Endothelial cell of umbilical vein (primary cell): Measurements from ENCODE around the gene PIF1. TPM values are rescaled to one million over a fixed set of nuclear protein-coding genes. Genes with fewer than 3 reads are reported as not detected.

Source experiments
- BruUV-seq: library from RNA; stranded (reverse); fragments of 400-500 nt; replicated peaks from 2 replicates; lab custom pipeline; 2021; lab: Mats Ljungman, UMichigan
- CTCF ChIA-PET: fragments of 300-600, 350-600 bp; sonication (Branson Sonifier 250); formaldehyde crosslinking; loops from one replicate; lab custom pipeline; 2021; ENCODE audit warnings: antibody characterized with exemption, inconsistent platforms; lab: Charles Lee
- POLR2A ChIA-PET: fragments of 300-600, 350-600 bp; sonication (Branson Sonifier 250); formaldehyde crosslinking; loops from one replicate; lab custom pipeline; 2021; ENCODE audit warnings: antibody characterized with exemption, inconsistent platforms; lab: Charles Lee
- DNase-seq: peaks from one replicate; pipeline ENCODE4 v3.0.0-alpha.2; 2011; ENCODE audit warnings: low read depth, low spot score
- FAIRE-seq: peaks from 2 replicates; lab custom pipeline; 2011; peaks lifted over from hg19 to GRCh38; lab: Jason Lieb, UNC
- H2AFZ ChIP-seq: 2 replicates; pipeline ENCODE4 v1.6.0; 2012; ENCODE audit warnings: low read depth, low read length, control low read depth, inconsistent platforms
- H3K27ac ChIP-seq: 2 replicates; pipeline ENCODE4 v1.5.1; 2011; ENCODE audit warnings: low read depth, mild to moderate bottlenecking, control low read depth, low read length, moderate library complexity; ENCODE audit not compliant: insufficient read depth
- H3K27me3 ChIP-seq, 2 experiments: 2 replicates each; pipeline versions ENCODE4 v1.6.0 to v1.6.1; 2011; ENCODE audit warnings: low read length in 2 of 2, mixed read lengths in 1 of 2; ENCODE audit not compliant: control insufficient read depth in 2 of 2, insufficient read depth in 2 of 2
- H3K36me3 ChIP-seq, 2 experiments: 2 replicates in 1 of 2; 3 replicates in 1 of 2; pipeline ENCODE4 v1.5.1; 2011; ENCODE audit warnings: low read length in 2 of 2, mild to moderate bottlenecking in 1 of 2, moderate library complexity in 1 of 2; ENCODE audit not compliant: control insufficient read depth in 2 of 2, insufficient read depth in 2 of 2; ENCODE audit errors: extremely low read depth in 1 of 2
- H3K4me1 ChIP-seq: 3 replicates; pipeline ENCODE4 v1.5.1; 2011; ENCODE audit warnings: mild to moderate bottlenecking, low read length; ENCODE audit not compliant: control insufficient read depth, insufficient read depth; ENCODE audit errors: extremely low read depth
- H3K4me2 ChIP-seq: 2 replicates; pipeline ENCODE4 v1.6.1; 2011; ENCODE audit warnings: low read length, control low read depth, mixed read lengths; ENCODE audit not compliant: insufficient read depth
- H3K4me3 ChIP-seq, 3 experiments: fragments of 200-600 bp in 1 of 3; sonication (generic), shearing (Covaris generic) in 1 of 3; replicated peaks in 1 of 3; 2 replicates each; pipeline ENCODE4 v1.5.1; 2011 to 2016; ENCODE audit warnings: control low read depth in 3 of 3, low read length in 3 of 3, mild to moderate bottlenecking in 2 of 3, inconsistent platforms in 1 of 3, low read depth in 1 of 3, moderate library complexity in 1 of 3; ENCODE audit not compliant: insufficient read depth in 1 of 3
- H3K79me2 ChIP-seq: 2 replicates; pipeline ENCODE4 v1.6.0; 2012; ENCODE audit warnings: low read length, inconsistent platforms; ENCODE audit not compliant: control insufficient read depth, insufficient read depth
- H3K9ac ChIP-seq: replicated peaks from 2 replicates; pipeline ENCODE3; 2011; ENCODE audit warnings: low read length, control low read depth; ENCODE audit not compliant: insufficient read depth; ENCODE audit errors: extremely low read depth
- H3K9me1 ChIP-seq: replicated peaks from 3 replicates; pipeline ENCODE4 v1.6.0; 2011; ENCODE audit warnings: mild to moderate bottlenecking, low read length; ENCODE audit not compliant: control insufficient read depth, insufficient read depth; ENCODE audit errors: extremely low read depth
- H3K9me3 ChIP-seq: replicated peaks from 2 replicates; pipeline ENCODE4 v1.5.1; 2012; ENCODE audit warnings: low read length, inconsistent platforms; ENCODE audit not compliant: control insufficient read depth, insufficient read depth
- H4K20me1 ChIP-seq: replicated peaks from 2 replicates; pipeline ENCODE3; 2011; ENCODE audit warnings: mild to moderate bottlenecking, low read length; ENCODE audit not compliant: control insufficient read depth, insufficient read depth; ENCODE audit errors: extremely low read depth
- CTCF ChIP-seq, 2 donors: IDR thresholded peaks; 1 replicate in 1 of 2; 2 replicates in 1 of 2; pipeline ENCODE4 v1.5.1; 2011; ENCODE audit warnings: low read length in 2 of 2, mild to moderate bottlenecking in 2 of 2, moderate library complexity in 2 of 2, control low read depth in 1 of 2, inconsistent platforms in 1 of 2, low read depth in 1 of 2; ENCODE audit not compliant: insufficient read depth in 1 of 2; ENCODE audit errors: extremely low read depth in 1 of 2
- FOS ChIP-seq: IDR thresholded peaks from 2 replicates; pipeline ENCODE4 v1.6.1; 2011; ENCODE audit warnings: mild to moderate bottlenecking, low read length, moderate library complexity, borderline replicate concordance; ENCODE audit not compliant: insufficient read depth
- GATA2 ChIP-seq: IDR thresholded peaks from 2 replicates; pipeline ENCODE4 v1.7.0; 2011; ENCODE audit warnings: low read depth, mild to moderate bottlenecking, moderate library complexity, mixed read lengths, low read length; ENCODE audit not compliant: insufficient read length, insufficient read depth
- JUN ChIP-seq: IDR thresholded peaks from 2 replicates; pipeline ENCODE4 v1.6.1; 2011; ENCODE audit warnings: borderline replicate concordance, low read depth; ENCODE audit not compliant: insufficient read length, insufficient read depth
- MYC ChIP-seq: IDR thresholded peaks from one replicate; pipeline ENCODE4 v1.6.1; 2011; ENCODE audit warnings: mild to moderate bottlenecking, low read depth, low read length
- POLR2A ChIP-seq: IDR thresholded peaks from 2 replicates; pipeline ENCODE4 v1.6.1; 2012; ENCODE audit warnings: low read depth, mild to moderate bottlenecking, control low read depth, low read length
- POLR2AphosphoS5 ChIP-seq: IDR thresholded peaks from 2 replicates; pipeline ENCODE4 v1.6.1; 2012; ENCODE audit warnings: low read depth, mild to moderate bottlenecking, control low read depth, low read length, moderate library complexity; ENCODE audit not compliant: insufficient read depth
- dilution Hi-C: fragments of 300-500 bp; cut with MboI; formaldehyde crosslinking; loops from one replicate; pipeline ENCODE4 v1.15.0; 2019; ENCODE audit warnings: low sequenced_read_pairs; ENCODE audit not compliant: extremely low pct_ligation_motif_present
- intact Hi-C: fragments of 100-400 bp; cut with micrococcal nuclease; formaldehyde crosslinking; loops from one replicate; pipeline ENCODE4 v1.10.0; 2022
- polyA plus RNA-seq, 4 experiments: library from polyadenylated mRNA; depleted of rRNA in 3 of 4; stranded (reverse) in 3 of 4; unstranded in 1 of 4; fragments of >200 nt; gene quantifications; 2 replicates each; pipeline versions ENCODE4 v1.2.1 to v1.2.3, GENCODE V29; 2011 to 2012; ENCODE audit warnings: missing spikeins in 1 of 4
- total RNA-seq: library from RNA; stranded (reverse); gene quantifications from 2 replicates; pipeline ENCODE4 v1.2.3, GENCODE V29; 2021

The PIF1 gene
- total and polyA plus RNA-seq, 2 donors (not counting 3 experiments of a cell fraction or from before 2014, with no cell fraction given), result 18.6 to 52.7 TPM

GRCh38 chr15:64810497-64811326 lies 14.7 kb downstream of the PIF1 start:
- Histone ChIP-seq H3K9me3 (no peaks in the 10 kb centered on the region), H3K36me3 (no peaks in the 10 kb centered on the region), H4K20me1 (no peaks in the 10 kb centered on the region), H2AFZ (no peak overlapping the region), H3K4me1 (no peaks in the 10 kb centered on the region), H3K79me2 (no peaks in the 10 kb centered on the region), H3K4me3 (no peak overlapping the region), H3K27ac (no peak overlapping the region), H3K4me2 (no peak overlapping the region), H3K9ac (no peak overlapping the region), H3K9me1 (no peaks in the 10 kb centered on the region), H3K27me3 (peaks cover 0 to 6% of the 10 kb centered on the region in 2 experiments)
- BruUV-seq, result no TSS peak
- intact Hi-C loops (loop anchor here (1.0 kb wide), 3 partner anchors 79 to 124 kb away; no protein-coding TSS in a partner anchor), dilution Hi-C loops (no loop called here)
- ChIA-PET CTCF (interaction anchor here (0.7 to 6.9 kb wide), 33 partner anchors 9 to 510 kb away, joined by 3 to 222 read pairs (median 5); partner anchors contain the start of genes ANKDD1A and PIF1), POLR2A (interaction anchor here (0.6 kb wide), 1 partner anchor 135 kb away, joined by 4 read pairs; no protein-coding TSS in a partner anchor)
- DNase-seq (no peak), FAIRE-seq (no peak)
- no peak for TF ChIP-seq JUN
- no peak for TF ChIP-seq CTCF (IDR thresholded peaks at IDR 0.05; ENCODE audit: extremely low read depth in 1 of 2, insufficient read depth in 1 of 2, low read depth in 1 of 2, low read length in 2 of 2)
- no peak for TF ChIP-seq POLR2A
- no peak for TF ChIP-seq MYC
- TF ChIP-seq POLR2AphosphoS5, result no peak
- no peak for TF ChIP-seq GATA2
- TF ChIP-seq FOS, result no peak
